NCI-H2227 treated with DMSO at 0.1 percent for 48 hours (cell line): ENCODE data around the gene PFDN1.
A peak's percentile ranks its signal among the peaks of the same experiment; 100 is the strongest.
"Not testable (repeated sequence)": the region's sequence is repeated elsewhere in the genome, so short reads cannot be mapped to it uniquely, and the experiment has no call there.

Source experiments
- DNase-seq: peaks from one replicate; lab custom pipeline; 2025; lab: John Stamatoyannopoulos, UW

PFDN1 gene, protein sequence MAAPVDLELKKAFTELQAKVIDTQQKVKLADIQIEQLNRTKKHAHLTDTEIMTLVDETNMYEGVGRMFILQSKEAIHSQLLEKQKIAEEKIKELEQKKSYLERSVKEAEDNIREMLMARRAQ

DNA sequence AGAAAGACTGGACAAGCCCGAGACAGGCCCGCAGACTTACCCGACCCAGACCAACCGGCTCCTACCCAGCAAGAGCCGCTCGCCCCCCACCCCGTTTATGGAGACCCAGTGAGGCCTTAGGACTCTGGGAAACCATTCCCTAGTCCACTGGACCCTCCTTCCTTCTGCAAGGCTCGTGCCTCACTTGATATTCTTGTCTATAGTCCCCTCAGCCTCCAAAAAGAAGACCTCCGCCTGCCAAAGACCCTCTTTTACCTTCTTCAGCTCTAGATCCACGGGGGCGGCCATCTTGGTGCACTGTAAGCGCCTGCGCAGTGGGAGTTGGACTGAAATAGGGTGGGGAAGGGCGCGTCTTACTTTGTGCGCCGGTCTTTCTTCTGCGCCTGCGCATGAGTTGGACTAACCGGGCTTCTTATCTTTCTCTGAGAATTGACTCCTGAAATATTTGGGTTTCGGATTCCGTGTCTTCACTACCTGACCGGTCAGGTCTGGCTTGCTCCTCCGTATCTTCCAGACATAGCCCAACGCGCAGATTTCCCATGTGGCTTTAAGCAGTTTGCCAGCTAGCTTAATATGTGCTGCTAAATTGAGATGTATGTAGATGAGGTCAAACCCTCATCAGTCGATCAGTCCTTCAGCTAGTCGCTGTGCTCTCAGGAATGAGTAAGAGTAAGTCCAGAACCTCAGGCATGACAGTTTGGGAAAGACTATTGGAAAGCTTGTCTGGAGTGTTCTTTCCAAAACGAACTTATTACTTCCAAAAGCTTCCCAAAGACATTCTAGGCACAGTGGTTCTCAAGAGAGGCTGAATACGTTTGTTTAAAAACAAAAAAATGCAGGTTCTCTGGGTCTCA, at the start of gene PFDN1:
TSS of gene PFDN1 (minus strand) at position 316 of the 854 bp plus-strand sequence. CDS start at position 288, 28 bp downstream.
- DNase-seq, result peak; percentile 86

DNA sequence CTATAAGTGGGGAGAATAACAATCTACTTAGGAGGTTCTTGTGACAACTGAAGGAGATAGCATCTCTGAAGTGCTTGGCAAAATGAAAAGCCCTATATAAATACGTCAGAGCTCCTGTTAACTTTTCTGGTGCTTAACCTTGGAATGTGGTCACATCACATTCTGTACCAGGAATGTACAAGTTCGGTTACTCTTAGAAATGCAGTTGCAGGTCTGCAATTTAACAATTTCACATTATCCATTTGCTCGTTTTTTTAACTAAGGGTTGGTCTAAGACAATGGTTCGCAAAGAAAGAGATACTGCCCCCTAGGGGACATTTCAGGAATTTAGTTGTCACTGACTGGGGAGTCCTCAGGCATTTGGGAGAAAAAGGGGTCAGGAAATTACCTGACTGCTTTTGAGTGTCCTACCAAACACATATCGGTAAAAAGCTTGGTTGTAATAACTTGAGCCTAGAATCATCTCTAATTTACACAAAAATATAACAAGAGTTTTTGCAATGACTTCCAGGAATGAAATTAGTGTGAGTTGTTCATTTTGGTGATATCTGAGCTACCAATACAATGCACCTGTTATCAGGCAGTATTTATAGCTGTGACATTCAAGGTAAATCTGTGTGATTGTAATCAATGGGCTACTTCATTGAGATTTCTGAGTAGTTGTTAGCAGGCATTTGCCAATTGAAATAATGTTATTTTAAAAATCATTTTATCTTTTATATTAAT, 48.9 kb upstream of the PFDN1 start:
- peak; percentile 64 for DNase-seq

DNA sequence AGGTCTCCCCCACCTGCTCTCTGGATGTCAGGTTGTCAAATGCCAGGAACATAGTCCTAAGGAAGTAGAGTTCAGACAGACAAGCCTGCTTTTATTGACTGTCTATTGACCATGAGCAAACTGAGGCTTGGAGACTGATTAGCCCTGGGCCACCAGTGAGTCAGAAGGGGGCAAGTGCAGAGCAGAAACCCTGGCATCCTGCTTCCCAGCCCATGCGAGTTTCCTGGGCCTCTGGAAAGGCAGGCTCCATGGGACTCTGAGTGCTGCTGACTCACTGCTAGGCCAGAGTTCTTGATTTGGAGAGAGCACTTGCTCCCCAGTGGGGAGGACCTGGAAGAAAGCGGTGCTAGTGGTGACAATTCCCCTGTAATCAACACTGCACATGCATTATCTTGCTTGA, 46.3 kb upstream of the PFDN1 start:
- no peak for DNase-seq

DNA sequence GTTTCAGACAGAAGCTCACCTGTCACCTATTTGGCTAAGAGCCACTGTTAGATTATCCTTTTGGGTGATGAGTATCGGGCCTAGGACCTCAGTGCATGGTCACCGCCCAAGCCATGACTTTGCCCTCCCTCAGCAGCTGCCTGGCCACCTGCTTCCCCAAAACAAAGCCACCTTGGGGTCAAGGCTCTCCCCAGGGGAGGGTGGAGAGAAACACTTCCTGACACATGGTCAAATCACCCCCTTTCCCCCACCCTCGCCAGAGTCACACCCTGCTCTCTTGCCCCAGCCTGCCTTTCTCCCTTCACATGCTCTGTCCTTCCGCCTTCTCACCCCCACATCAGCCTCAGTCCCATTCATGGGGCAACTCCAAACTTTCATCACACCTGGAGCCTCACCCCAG, 45.2 kb upstream of the PFDN1 start:
- no peak for DNase-seq

DNA sequence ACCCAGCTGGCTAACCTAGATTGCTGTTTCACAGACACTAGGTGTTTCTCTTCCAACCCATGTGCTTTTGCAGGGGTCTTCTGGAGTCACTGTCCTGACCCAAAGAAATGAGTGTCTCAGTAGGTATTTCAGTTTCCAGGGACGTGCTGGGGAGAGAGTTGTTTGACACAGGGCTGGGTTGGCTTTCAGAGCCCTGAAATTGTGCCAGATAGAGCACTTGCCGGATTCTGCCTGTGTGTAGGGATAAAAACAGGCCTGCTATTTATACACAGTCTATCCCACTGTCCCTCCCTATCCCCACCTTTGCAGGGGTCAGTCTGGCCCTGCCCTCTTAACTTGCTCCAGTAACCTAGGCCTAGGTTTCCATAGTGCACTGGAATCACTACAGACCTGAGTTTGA, 44.5 kb upstream of the PFDN1 start:
- DNase-seq, result no peak

DNA sequence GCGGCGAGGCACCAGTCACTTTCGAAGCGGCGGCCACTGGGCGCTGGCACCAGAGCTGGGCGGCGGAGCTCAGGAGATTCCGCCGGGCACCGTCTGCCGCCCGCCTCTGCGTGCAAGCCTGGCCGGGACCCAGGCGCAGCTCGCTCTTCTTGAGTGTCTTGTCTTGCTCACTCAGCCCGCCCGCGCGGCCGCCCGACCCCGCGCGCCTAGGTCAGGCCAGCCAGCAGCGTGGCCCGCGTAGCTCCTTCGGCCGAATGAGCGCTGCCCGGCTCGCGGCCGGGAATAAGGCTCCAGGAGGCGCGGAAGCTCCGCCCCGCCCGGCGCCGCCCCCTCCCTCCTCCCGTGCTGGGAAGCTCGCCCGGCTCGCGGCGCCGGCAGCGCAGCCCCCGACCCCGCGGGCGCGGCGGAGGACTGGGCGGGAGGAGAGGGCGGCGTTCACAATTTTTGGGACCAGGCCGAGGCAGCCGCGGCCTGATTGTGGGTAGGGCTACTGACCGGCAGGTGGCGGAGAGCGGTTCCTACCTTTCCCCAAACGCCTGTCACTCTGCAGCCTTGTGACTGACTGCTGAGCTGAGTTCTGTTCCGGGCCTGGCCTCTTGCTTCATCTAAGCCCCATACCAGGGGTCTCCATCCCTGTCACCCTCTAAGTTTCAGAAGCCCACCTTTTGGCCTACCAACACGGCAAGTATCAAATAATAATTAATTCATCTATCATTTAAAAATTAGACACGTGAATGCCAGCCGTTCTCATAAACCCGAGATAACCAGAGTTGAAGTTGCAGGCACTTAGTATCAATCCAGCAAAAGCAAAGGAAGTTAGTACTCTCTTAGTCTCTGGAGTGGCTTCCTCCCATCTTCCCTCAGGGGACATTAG, 43.7 kb upstream of the PFDN1 start, which contains the start of gene HBEGF:
TSS of gene HBEGF (minus strand) at position 256 of the 874 bp plus-strand sequence. CDS start 275 bp downstream, outside the sequence.
- DNase-seq, result peak; percentile 51

DNA sequence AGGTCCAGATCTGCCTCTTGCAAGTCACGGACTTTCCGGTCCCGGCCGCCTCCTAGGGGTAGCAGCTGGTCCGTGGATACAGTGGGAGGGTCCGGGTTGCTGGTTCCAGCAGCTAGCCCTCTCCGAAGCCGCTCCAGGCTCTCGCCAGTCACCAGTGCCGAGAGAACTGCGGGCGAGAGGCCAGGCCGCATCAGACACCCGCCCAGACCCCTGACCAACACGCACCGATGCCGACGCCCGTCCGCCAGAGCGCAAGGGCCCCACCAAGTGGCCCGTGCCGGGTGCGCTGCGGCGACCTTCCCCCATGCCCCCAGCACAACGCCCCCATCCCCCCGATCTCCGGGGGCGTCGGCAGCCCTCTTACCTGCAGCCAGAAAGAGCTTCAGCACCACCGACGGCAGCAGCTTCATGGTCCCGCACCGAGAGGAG, 43.0 kb upstream of the PFDN1 start:
- DNase-seq, result peak; percentile 27

DNA sequence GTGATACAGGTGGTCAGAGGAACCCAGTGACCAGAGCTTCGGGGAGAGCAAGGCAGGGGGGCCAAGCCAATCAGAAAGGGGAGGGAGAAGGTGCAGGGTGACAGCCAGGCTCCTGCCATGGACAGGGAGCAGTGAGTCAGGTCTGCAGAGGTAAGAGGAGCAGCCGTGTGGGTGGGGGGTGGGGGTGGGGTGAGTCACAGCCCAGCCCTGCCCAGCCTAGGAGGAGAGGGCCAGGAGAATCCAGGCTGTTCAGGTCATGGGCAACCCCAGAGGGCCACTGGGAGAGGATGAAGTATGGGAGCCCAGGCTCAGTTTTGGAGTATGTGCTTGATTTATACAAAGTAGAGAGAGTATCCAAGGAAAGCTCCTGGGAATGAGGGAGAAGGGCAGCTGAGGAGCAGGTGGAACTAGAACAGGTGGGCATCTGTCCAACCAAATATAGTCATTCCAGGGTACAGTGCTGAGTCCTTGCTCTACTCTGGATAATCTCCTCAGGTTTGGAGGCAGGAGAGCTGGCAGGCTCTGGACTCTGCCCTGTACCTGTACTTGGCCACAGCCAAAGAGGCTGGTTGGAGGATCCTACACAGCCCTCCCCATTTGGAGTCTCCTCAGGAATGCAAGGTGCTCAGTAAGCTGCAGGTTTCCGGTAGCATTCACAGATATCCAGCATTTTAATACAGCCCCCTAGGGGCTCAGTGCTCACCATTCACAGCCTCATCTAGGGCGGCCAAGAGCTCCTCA, 42.0 kb upstream of the PFDN1 start:
- DNase-seq, result no peak

DNA sequence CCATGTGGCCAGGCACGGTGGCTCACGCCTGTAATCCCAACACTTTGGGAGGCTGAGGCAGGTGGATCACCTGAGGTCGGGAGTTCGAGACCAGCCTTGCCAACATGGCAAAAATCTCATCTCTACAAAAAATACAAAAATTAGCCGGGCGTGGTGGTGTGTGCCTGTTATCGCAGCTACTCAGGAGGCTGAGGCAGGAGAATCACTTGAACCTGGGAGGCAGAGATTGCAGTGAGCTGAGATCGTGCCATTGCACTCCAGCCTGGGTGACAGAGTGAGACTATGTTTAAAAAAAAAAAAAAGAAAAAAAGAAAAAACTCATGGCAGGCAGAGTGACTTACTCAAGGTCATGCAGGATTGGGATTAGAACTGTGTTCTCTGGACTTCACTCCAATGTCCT, 40.9 kb upstream of the PFDN1 start:
- not testable (repeated sequence) for DNase-seq

DNA sequence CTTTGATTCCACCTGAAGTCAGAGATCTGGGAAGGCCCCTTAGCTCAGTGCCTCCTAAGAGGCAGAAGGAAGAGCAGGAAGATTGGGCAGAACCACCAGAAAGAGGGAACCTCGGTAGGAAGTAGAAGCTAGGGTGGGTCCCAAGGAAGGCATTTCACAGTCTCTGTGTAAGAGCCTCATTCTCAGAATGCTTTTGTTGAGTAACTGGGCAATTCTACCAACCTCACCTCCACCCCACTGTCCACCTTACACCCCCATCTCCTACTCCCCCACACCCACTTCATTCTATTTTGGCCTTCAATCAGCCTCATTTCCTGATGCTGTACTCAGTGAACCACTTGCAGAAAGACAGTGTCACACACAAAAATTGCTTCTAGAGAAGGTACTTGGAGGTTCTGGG, 40.0 kb upstream of the PFDN1 start:
- no peak for DNase-seq

DNA sequence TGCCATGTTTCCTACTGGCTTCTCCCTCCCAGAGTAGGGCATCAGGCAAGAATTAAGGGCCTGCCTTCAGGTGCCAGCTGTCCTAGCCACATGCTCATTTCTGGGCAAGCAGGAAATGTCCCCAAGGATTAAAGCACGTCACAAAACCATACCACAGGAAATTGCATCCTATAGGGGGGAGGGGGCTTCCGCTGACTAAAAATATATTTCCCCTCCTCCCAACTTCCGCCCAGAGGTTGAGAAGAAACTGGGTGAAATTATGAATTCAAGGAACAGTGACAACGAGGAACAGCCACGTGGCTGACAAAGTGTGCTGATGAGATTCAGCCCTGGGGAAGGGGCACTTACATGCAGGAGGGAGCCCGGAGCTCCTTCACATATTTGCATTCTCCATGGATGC, 39.4 kb upstream of the PFDN1 start:
- DNase-seq, result no peak

DNA sequence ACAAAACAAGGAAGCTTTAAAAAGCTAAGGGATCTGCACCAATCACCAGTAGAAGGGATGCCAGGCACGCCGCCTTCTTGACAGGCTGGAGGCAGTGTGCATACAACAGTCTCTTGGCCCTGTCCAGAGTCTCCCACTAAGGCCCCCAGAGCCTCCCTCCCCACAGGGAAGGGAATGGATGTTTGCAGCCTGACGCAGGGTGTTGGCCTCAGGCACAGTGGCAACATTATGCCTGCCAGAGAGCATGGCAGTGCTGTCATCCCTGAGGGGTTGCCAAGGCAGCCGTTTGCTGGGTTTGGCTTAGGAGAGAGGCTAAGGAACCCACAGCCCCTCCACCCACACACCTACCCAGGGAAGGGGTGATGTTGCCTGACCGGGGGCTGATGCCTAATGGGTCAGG, 38.7 kb upstream of the PFDN1 start:
- DNase-seq, result no peak

DNA sequence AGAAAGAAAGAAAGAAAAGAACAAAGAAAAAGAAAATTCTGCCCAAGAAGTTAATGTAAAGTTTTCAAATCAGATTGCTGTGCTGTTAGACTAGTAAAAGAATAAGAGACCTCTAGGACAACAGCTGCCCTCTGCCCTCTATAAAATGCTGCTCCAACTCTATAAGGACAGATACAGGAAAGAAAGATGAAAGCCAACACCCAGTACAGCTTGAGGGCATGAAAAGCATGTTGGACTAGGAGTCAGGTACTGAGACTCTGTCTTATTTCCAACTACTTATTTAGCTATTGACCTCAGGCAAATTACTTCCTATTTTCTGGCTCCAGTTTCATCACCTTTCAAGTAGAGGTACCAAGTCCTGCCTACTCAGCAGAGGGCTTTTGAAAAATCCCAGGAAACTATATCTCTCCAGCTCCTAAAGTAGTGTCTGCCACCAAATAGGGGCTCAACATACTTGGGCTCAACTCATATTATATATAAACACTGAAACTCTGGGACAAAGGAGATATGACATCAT, 37.8 kb upstream of the PFDN1 start:
- DNase-seq, result no peak

DNA sequence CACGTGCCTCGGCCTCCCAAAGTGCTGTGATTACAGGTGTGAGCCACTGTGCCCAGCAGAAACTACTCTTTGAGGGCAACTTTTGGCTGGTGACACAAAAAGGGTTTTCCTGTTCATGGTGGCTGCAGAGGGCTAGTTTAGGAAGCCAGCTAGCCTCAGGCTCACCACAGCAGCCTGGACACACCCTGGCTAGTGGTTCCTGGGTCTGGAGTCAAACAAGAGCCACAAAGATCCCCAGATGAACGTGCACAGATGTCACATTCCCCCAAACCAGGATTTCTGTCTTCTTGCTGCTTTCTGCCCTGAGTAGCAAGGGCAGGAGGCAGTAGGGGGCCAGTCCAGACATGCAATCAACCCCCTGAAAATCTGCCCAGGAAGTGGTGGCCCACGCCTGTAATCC, 36.7 kb upstream of the PFDN1 start:
- DNase-seq, result no peak

DNA sequence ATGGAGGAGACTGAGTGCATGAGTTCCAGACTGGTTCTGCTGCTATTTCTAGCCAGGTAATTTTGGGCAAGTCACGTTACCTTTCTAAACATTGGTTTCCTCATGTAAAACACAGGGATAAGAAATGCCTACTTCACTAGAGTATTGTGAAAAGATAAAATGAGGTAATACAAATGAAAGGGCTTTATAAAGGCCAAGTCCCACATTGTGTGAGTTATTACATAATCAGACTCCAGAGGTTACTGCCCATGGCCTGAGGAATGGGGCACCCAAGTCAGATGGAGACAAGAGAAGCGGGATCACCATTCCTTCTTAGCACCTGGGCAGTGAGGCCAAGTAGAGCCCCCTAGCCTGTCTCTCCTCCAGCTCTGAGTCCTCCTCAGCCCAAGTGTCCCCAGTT, 36.0 kb upstream of the PFDN1 start:
- no peak for DNase-seq

DNA sequence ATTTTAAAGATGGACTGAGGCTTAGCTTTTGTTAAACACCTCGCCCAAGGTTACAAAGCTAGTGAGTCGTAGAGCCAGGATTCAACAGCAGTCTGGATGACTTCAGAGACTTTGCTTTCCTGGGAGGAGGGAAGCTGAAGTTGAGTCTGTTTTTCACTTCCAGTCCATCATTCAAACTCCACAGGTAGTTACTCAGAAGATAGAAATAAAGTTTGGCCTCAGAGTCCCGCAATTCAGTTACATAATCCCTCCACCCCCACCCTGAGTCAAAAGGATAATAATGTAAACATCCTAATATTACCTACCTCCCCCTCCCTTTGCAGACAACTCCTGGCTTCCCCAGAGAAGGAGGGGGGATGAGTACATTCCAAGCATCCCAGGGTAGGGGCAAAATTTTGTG, 35.4 kb upstream of the PFDN1 start:
- DNase-seq, result no peak

DNA sequence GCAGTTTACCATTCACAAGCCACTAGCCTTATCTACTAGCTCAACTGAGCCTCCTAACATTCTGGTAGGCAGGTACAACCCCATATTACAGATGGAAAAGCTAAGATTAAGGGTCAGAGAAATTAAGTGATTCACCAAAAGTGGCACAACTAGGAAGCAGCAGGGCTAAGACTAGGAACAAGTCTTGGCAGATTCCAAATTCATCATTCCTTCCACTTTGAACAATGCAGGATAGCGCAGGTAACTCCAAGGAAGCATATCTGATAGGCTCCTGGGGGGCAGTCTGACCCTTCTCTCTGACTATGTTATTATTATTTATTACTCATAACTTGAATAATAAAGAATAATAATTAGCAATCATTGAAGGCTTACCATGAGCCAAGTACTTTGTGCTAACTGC, 35.0 kb upstream of the PFDN1 start:
- no peak for DNase-seq

DNA sequence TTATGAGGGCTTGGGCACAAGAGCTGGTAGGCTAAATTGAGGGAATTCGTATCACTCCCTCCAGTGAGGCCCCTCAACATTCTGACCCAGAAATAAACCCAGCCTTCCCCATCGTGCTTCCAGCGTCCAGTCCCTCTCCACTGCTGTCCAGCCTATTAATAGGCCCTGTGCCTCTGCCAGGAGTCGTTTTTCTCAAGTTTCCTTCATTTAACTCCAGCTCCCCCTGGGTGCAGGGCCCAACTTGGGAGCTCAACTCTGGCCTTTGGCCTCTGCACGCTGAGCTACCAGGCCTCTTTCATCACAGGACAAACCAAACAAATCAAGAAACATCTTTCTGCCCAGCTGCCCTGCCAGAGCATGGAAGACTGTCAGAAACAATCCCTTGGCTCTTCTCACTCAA, 33.5 kb upstream of the PFDN1 start:
- DNase-seq, result no peak

DNA sequence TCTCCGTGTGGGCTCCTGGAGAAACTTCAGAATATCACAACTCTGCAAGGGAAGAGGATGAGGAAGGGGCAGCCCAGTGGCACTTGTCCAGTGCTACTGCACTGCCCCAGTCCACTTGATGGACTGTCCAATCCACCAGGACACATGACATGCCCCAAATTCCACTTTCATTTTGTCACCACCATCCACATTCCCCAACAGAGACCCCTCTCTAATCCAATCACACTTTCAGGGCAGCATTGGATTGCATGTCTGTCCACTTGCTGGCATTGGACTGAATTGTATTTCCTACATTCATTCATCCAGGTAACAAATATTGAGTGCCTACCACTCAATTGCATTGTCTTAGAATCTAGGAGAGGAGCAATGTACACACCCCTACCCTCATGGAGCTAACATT, 28.7 kb upstream of the PFDN1 start:
- no peak for DNase-seq

DNA sequence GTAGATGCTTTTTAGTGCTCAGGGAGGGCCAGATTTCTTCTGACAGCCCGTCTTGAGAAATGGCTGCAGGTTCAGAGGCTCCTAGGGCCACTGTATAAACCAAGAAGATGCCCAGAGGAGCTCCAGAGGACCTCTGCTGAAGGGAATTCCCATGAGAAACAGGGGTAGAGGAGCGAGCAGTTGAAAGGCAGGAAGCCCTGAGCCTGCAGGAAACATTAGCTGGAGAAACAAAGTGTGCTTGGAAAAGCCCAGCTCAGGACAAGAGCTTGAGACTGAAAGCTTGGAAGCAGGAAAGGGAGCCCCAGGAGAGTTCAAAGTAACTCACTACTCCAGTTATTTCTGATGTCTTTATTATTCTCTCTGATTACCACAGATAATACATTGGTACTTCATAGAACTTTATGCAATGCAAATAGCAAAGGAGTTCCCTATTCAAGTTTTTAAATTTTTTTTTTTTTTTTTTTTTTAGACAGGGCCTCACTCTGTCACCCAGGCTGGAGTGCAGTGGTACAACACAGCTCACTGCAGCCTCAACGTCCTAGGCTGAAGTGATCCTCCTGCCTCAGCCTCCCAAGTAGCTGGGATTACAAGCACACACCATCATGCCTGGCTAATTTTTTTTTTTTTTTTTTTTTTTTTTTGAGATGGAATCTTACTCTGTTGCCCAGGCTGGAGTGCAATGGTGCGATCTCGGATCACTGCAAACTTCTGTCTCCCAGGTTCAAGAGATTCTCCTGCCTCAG, 27.0 kb upstream of the PFDN1 start:
- no peak for DNase-seq
